ENCODE results near the gene PI4K2B.
"Not testable (repeated sequence)": the region's sequence is repeated elsewhere in the genome, so short reads cannot be mapped to it uniquely, and the experiment has no call there.

Gene PI4K2B

GRCh38 chr4:25234390-25235370 is 847 bp downstream of the PI4K2B start:
- Mint-ChIP-seq H3K4me3 (peak overlapping the region; percentile 85), H3K36me3 (peaks cover 36% of the 10 kb centered on the region)

GRCh38 chr4:25235401-25235800 is 1.6 kb downstream of the PI4K2B start:
- CTCF ChIA-PET, result interaction anchor here (0.6 to 3.6 kb wide), 4 partner anchors 75 to 255 kb away, joined by 3 to 13 read pairs (median 8); partner anchors contain the start of genes SEPSECS and ZCCHC4
- Mint-ChIP-seq H3K9me3 (peaks cover 23% of the 10 kb centered on the region), H3K4me3 (peak overlapping the region; percentile 85), H3K4me1 (peaks cover 50% of the 10 kb centered on the region), H3K27me3 (no peaks in the 10 kb centered on the region), H3K36me3 (peaks cover 37% of the 10 kb centered on the region), H3K27ac (peak overlapping the region; percentile 94)
- DNase-seq, result no peak

More at GRCh38 chr4:25234390-25235370, 847 bp downstream of the PI4K2B start:
- peak overlapping the region; percentile 94 for H3K27ac Mint-ChIP-seq
- peaks cover 43% of the 10 kb centered on the region for H3K4me1 Mint-ChIP-seq
- peak; percentile 41 for DNase-seq
- CTCF ChIA-PET, result interaction anchor here (3.3 to 3.6 kb wide), 2 partner anchors 74 to 78 kb away, joined by 13 read pairs; partner anchors contain the start of genes SEPSECS and ZCCHC4
- no peaks in the 10 kb centered on the region for H3K27me3 Mint-ChIP-seq
- H3K9me3 Mint-ChIP-seq, result peaks cover 23% of the 10 kb centered on the region

DNA sequence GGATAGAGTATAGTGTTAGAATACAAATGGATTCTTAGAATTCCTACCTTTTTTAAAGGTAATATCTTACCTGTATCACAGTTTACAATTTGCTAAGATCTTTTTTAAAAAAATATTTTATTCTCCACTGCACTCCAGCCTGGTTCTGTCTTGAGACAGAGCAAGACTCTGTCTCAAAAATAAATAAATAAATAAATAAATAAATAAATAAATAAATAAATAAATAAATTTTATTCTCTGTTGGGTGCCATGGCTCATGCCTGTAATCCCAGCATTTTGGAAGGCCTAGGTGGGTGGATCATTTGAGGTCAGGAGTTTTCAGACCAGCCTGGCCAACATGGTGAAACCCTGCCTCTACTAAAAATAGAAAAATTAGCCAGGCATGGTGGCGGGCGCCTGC is 2.2 kb downstream of the PI4K2B start:
- H3K27me3 Mint-ChIP-seq, DNase-seq: not testable (repeated sequence)
- Mint-ChIP-seq H3K27ac (peak overlapping the region; percentile 94), H3K4me3 (peak overlapping the region; percentile 85), H3K4me1 (peaks cover 57% of the 10 kb centered on the region), H3K36me3 (peaks cover 37% of the 10 kb centered on the region), H3K9me3 (peaks cover 21% of the 10 kb centered on the region)
- CTCF ChIA-PET, result interaction anchor here (0.6 to 3.6 kb wide), 3 partner anchors 76 to 256 kb away, joined by 3 to 13 read pairs (median 3); partner anchors contain the start of gene ZCCHC4

DNA sequence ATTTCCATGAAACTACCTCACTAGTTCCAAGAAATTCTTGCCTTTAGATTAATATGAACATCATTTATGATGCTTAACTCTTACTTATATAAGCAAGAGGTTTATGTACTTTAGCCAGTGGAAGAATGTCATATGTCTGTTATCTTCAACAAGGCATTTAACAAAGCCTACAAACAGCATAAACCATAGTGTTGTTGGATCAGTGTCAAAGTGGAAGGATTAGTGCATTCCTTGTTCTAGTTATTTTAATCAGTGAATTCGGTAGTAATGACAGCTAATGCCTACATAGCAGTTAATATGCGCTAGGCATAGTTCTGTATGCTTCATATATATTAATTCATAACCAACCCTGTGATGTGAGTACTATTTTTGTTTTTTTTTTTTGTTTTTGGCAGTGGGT is 3.1 kb downstream of the PI4K2B start:
- Mint-ChIP-seq H3K27ac (no peak overlapping the region), H3K4me1 (peaks cover 61% of the 10 kb centered on the region)

DNA sequence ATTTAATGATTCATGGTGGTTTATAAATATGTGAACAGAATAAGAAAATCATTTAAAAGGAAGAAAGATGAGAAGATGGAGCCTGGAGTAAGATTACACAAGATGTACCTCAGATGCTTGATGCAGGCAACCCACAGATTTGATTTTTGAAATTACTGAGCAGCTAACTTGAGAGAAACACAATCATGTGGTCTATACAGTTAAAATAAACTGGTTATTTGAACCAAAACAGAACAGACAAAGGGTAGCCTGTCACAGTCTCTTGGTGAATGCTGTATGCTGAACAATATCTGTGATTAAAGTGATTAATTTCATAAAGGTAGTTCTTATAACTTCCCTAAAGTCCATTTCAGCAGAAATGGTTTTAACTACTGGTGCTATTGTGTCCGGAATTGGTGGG is 4.2 kb downstream of the PI4K2B start:
- no peak for DNase-seq
- peaks cover 10% of the 10 kb centered on the region for H3K9me3 Mint-ChIP-seq
- H3K27ac Mint-ChIP-seq, result no peak overlapping the region
- CTCF ChIA-PET, result interaction anchor here (0.6 to 1.3 kb wide), 4 partner anchors 15 to 128 kb away, joined by 3 to 6 read pairs (median 4); partner anchors contain the start of gene ZCCHC4
- H3K36me3 Mint-ChIP-seq, result peaks cover 34% of the 10 kb centered on the region
- H3K27me3 Mint-ChIP-seq, result no peaks in the 10 kb centered on the region
- H3K4me1 Mint-ChIP-seq, result peaks cover 55% of the 10 kb centered on the region
- no peak overlapping the region for H3K4me3 Mint-ChIP-seq

More for the DNA sequence above, 3.1 kb downstream of the PI4K2B start:
- CTCF ChIA-PET, result interaction anchor here (1.3 kb wide), 1 partner anchor 130 kb away, joined by 4 read pairs; no protein-coding TSS in a partner anchor
- no peak for DNase-seq
- Mint-ChIP-seq H3K9me3 (peaks cover 18% of the 10 kb centered on the region), H3K4me3 (peak overlapping the region; percentile 41), H3K27me3 (no peaks in the 10 kb centered on the region), H3K36me3 (peaks cover 37% of the 10 kb centered on the region)

- CTCF ChIA-PET, result interaction anchor here (1.1 to 1.5 kb wide), 2 partner anchors 73 to 127 kb away, joined by 5 to 6 read pairs; partner anchors contain the start of gene ZCCHC4
- Mint-ChIP-seq H3K9me3 (peaks cover 16% of the 10 kb centered on the region), H3K36me3 (peaks cover 42% of the 10 kb centered on the region), H3K4me1 (peaks cover 49% of the 10 kb centered on the region)
- not testable (repeated sequence) for H3K27ac Mint-ChIP-seq, H3K4me3 Mint-ChIP-seq, DNase-seq, H3K27me3 Mint-ChIP-seq
Measured at GRCh38 chr4:25239528-25239927, 5.7 kb downstream of the PI4K2B start.

- CTCF ChIA-PET, H3K27me3 Mint-ChIP-seq, H3K4me3 Mint-ChIP-seq, DNase-seq: not testable (repeated sequence)
- Mint-ChIP-seq H3K9me3 (peaks cover 26% of the 10 kb centered on the region), H3K27ac (peak overlapping the region; percentile 0), H3K4me1 (peaks cover 43% of the 10 kb centered on the region), H3K36me3 (peaks cover 52% of the 10 kb centered on the region)
Measured at GRCh38 chr4:25240754-25241210, 6.9 kb downstream of the PI4K2B start.

DNA sequence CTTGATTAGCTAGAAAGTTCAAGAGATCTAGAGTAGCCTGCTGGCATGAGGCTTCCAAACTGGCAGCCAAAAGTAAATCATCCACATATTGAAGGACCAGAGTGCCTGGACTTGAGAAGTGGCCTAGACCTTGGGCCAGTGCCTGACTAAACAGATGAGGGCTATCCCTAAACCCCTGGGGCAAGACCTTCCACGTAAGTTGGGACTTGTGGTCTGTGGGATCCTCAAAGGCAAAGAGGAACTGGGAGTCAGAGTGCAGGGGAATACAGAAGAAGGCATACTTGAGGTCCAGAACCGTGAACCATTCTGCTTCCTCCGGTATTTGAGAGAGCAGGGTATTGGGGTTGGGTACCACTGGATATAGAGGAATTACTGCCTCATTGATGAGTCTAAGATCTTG is 8.4 kb downstream of the PI4K2B start:
- H3K4me3 Mint-ChIP-seq, H3K27me3 Mint-ChIP-seq, CTCF ChIA-PET, DNase-seq, H3K27ac Mint-ChIP-seq: not testable (repeated sequence)
- H3K9me3 Mint-ChIP-seq, result peaks cover 28% of the 10 kb centered on the region
- H3K36me3 Mint-ChIP-seq, result peaks cover 59% of the 10 kb centered on the region
- peaks cover 34% of the 10 kb centered on the region for H3K4me1 Mint-ChIP-seq

GRCh38 chr4:25245181-25245580 is 11.3 kb downstream of the PI4K2B start:
- CTCF ChIA-PET, result no interaction called here
- Mint-ChIP-seq H3K4me1 (peaks cover 14% of the 10 kb centered on the region), H3K27me3 (no peaks in the 10 kb centered on the region), H3K9me3 (peaks cover 26% of the 10 kb centered on the region), H3K4me3 (no peak overlapping the region), H3K27ac (no peak overlapping the region), H3K36me3 (peaks cover 56% of the 10 kb centered on the region)
- no peak for DNase-seq

DNA sequence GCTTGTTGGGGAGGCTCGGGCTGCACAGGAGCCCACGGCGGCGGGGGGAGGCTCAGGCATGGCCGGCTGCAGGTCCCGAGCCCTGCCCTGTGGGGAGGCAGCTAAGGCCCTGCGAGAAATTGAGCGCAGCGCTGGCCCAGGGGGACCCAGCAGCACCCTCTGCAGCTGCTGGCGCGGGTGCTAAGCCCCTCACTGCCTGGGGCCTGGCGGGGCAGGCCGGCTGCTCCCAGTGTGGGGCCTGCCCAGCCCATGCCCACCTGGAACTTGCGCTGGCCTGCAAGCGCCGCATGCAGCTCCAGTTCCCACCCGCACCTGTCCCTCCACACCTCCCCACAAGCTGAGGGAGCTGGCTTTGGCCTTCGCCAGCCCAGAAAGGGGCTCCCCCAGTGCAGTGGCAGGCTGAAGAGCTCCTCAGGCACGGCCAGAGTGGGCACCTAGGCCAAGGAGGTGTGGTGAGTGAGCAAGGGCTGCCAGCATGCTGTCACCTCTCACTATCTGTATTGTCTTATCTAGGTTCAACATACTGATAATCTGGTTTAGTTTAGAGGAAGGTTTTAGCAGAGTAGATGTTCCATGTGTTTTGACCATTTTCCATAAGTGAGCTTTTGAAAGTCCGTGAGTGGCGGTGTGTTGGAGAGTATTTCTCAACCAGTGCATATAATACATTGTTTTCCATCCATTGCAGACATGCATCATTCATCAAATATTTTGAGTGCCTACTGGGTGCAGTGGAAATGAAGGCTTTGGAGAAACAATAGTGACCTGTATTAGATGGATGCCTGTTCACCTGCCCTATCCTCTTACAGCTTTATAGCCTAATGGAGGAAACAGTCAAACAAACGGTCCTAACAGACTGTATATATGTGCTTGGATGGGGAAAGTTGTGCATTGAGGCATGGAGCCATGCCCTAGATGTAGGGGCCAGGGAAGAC is 13.1 kb downstream of the PI4K2B start:
- Mint-ChIP-seq H3K27me3 (no peaks in the 10 kb centered on the region), H3K4me1 (peaks cover 16% of the 10 kb centered on the region), H3K27ac (no peak overlapping the region), H3K9me3 (peaks cover 26% of the 10 kb centered on the region), H3K36me3 (peaks cover 58% of the 10 kb centered on the region), H3K4me3 (no peak overlapping the region)
- DNase-seq, result no peak
- CTCF ChIA-PET, result no interaction called here

- DNase-seq, H3K27me3 Mint-ChIP-seq, H3K27ac Mint-ChIP-seq, H3K4me3 Mint-ChIP-seq, CTCF ChIA-PET: not testable (repeated sequence)
- Mint-ChIP-seq H3K9me3 (peaks cover 21% of the 10 kb centered on the region), H3K36me3 (peaks cover 45% of the 10 kb centered on the region), H3K4me1 (peaks cover 29% of the 10 kb centered on the region)
Measured at GRCh38 chr4:25248875-25249274, 15.0 kb downstream of the PI4K2B start.

DNA sequence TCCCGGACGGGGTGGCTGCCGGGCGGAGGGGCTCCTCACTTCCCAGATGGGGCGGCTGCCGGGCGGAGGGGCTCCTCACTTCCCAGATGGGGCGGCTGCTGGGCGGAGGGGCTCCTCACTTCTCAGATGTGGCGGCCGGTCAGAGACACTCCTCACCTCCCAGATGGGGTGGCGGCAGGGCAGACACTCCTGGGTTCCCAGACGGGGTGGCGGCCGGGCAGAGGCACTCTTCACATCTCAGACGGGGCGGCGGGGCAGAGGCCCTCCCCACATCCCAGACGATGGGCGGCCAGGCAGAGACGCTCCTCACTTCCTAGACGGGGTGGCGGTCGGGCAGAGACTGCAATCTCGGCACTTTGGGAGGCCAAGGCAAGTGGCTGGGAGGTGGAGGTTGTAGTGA is 15.7 kb downstream of the PI4K2B start:
- H3K27ac Mint-ChIP-seq, CTCF ChIA-PET, DNase-seq, H3K27me3 Mint-ChIP-seq, H3K4me3 Mint-ChIP-seq: not testable (repeated sequence)
- peaks cover 16% of the 10 kb centered on the region for H3K9me3 Mint-ChIP-seq
- peaks cover 29% of the 10 kb centered on the region for H3K4me1 Mint-ChIP-seq
- H3K36me3 Mint-ChIP-seq, result peaks cover 40% of the 10 kb centered on the region

DNA sequence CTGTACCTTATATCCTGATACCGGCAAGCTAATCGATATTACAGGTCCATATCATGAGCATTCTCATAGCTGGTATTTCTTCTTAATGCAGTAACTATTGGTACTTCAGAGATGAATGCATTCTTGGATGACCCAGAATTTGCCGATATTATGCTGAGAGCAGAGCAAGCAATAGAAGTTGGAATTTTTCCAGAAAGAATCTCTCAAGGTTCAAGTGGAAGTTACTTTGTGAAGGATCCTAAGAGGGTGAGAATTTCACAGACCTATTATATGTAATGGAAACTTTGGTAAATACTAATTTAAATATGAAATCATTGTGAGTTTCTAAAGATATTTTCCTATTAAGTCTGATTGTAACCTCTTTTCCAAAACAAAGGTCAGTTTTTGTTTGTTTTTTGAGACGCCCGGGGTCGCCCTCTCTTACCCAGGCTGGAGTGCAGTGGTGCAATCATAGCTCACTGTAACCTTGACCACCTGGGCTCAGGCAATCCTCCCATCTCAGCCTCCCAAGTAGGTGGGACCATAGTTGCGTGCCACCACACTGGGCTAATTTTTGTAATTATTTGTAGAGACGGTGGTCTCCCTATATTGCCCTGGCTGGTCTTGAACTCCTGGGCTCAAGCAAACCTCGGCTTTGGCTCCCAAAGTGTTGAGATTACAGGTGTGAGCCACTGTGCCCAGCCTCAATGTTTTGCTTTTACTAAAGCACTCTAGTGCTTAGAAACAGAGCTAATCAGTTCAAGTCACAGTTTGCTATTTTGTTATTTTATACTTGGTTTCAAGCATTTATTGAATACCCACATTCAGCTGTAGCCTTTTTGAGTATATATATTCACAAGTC is 18.6 kb downstream of the PI4K2B start:
- H3K36me3 Mint-ChIP-seq, result peaks cover 33% of the 10 kb centered on the region
- H3K27ac Mint-ChIP-seq, result peak overlapping the region; percentile 8

More for the DNA sequence above, 18.6 kb downstream of the PI4K2B start:
- Mint-ChIP-seq H3K4me3 (no peak overlapping the region), H3K4me1 (peaks cover 29% of the 10 kb centered on the region), H3K9me3 (peaks cover 4% of the 10 kb centered on the region), H3K27me3 (no peaks in the 10 kb centered on the region)
- DNase-seq, result no peak
- CTCF ChIA-PET, result interaction anchor here (1.1 to 1.4 kb wide), 2 partner anchors 10 to 14 kb away, joined by 3 to 4 read pairs; no protein-coding TSS in a partner anchor
